Stimulated activated CD4-positive, alpha-beta T cell treated with anti-CD3 and anti-CD28 coated beads, TNF-alpha, amount 100 ng/mL, for 24 hours (primary cell): Measurements from ENCODE around the gene ZNRF1.

Experiments used
- DNase-seq, 3 experiments: peaks; one replicate each; pipeline ENCODE4 v3.0.0-alpha.2; 2020; ENCODE audit warnings: low read depth in 3 of 3

The ZNRF1 gene

GRCh38 chr16:75097191-75097761 lies 98.5 kb downstream of the ZNRF1 start:
- no peak for DNase-seq

- DNase-seq = peak; percentile 51 to 78 (median 53)
Measured at GRCh38 chr16:75097941-75098901, 99.4 kb downstream of the ZNRF1 start.

- DNase-seq = no peak
Measured at GRCh38 chr16:75099075-75099667, 100.3 kb downstream of the ZNRF1 start.

- DNase-seq = peak in 1 of 3 experiments; percentile 40
Measured at GRCh38 chr16:75099738-75100602, 101.1 kb downstream of the ZNRF1 start.

GRCh38 chr16:75100603-75100990 lies 101.8 kb downstream of the ZNRF1 start:
- DNase-seq = no peak

- DNase-seq = no peak
Measured at GRCh38 chr16:75101635-75102034, 102.8 kb downstream of the ZNRF1 start.

GRCh38 chr16:75102595-75102994 lies 103.8 kb downstream of the ZNRF1 start:
- DNase-seq = no peak

GRCh38 chr16:75103994-75104393 lies 105.2 kb downstream of the ZNRF1 start:
- DNase-seq = no peak

- no peak for DNase-seq
Measured at GRCh38 chr16:75104836-75105235, 106.0 kb downstream of the ZNRF1 start.

- no peak for DNase-seq
Measured at GRCh38 chr16:75105306-75106061, 106.7 kb downstream of the ZNRF1 start.

GRCh38 chr16:75106351-75107274 lies 107.8 kb downstream of the ZNRF1 start:
- no peak for DNase-seq

- no peak for DNase-seq
Measured at GRCh38 chr16:75107505-75107904, 108.7 kb downstream of the ZNRF1 start.

GRCh38 chr16:75108792-75109731 lies 110.2 kb downstream of the ZNRF1 start:
- peak; percentile 66 to 84 (median 68) for DNase-seq

GRCh38 chr16:75109732-75110243 lies 111.0 kb downstream of the ZNRF1 start:
- DNase-seq = no peak

GRCh38 chr16:75110637-75111513 lies 112.1 kb downstream of the ZNRF1 start:
- peak; percentile 61 to 79 (median 68) for DNase-seq

- DNase-seq = no peak
Measured at GRCh38 chr16:75111514-75111940, 112.7 kb downstream of the ZNRF1 start.

- DNase-seq = no peak
Measured at GRCh38 chr16:75111961-75112733, 113.3 kb downstream of the ZNRF1 start.
